ENCODE measurements around the gene DEFB112.
A peak's percentile ranks its signal among the peaks of the same experiment; 100 is the strongest.

The DEFB112 gene

GRCh38 chr6:50070101-50070500 is 20.4 kb upstream of the DEFB112 start:
- H3K27ac ChIP-seq (ENCODE audit: low read depth, low read length, poor library complexity, severe bottlenecking), result no peak overlapping the region
- H3K9me2 ChIP-seq (ENCODE audit: low read depth, low read length), result no peaks in the 10 kb centered on the region
- H3K4me1 ChIP-seq (ENCODE audit: insufficient read depth, low read length, severe bottlenecking), result no peaks in the 10 kb centered on the region
- H3K36me3 ChIP-seq (ENCODE audit: insufficient read depth, low read length), result no peaks in the 10 kb centered on the region
- no peaks in the 10 kb centered on the region for H3K9me3 ChIP-seq (ENCODE audit: low read length)
- no peaks in the 10 kb centered on the region for H3K27me3 ChIP-seq (ENCODE audit: insufficient read depth, low read length)
- H3K4me2 ChIP-seq (ENCODE audit: low read length), result no peak overlapping the region
- H4K20me1 ChIP-seq (ENCODE audit: insufficient read depth, low read length), result no peaks in the 10 kb centered on the region
- H3K79me2 ChIP-seq (ENCODE audit: insufficient read depth, low read length), result no peaks in the 10 kb centered on the region
- TF ChIP-seq EZH2 (IDR thresholded peaks at IDR 0.05; ENCODE audit: borderline replicate concordance, low read length) (no peak), CTCF (IDR thresholded peaks at IDR 0.05; ENCODE audit: low read length) (no peak)
- H3K9ac ChIP-seq (ENCODE audit: low read length), result no peak overlapping the region
- H3K4me3 ChIP-seq (ENCODE audit: low read depth, low read length, poor library complexity, severe bottlenecking), result no peak overlapping the region
- no peak overlapping the region for H2AFZ ChIP-seq (ENCODE audit: low read length)
- no peaks in the 10 kb centered on the region for H3F3A ChIP-seq (ENCODE audit: insufficient read depth, low read length)

- no peaks in the 10 kb centered on the region for H3F3A ChIP-seq (ENCODE audit: insufficient read depth, low read length)
- TF ChIP-seq EZH2 (IDR thresholded peaks at IDR 0.05; ENCODE audit: borderline replicate concordance, low read length), result no peak
- TF ChIP-seq CTCF (IDR thresholded peaks at IDR 0.05; ENCODE audit: low read length), result peak; percentile 53
Observed at GRCh38 chr6:50062051-50062450, 12.3 kb upstream of the DEFB112 start.

DNA sequence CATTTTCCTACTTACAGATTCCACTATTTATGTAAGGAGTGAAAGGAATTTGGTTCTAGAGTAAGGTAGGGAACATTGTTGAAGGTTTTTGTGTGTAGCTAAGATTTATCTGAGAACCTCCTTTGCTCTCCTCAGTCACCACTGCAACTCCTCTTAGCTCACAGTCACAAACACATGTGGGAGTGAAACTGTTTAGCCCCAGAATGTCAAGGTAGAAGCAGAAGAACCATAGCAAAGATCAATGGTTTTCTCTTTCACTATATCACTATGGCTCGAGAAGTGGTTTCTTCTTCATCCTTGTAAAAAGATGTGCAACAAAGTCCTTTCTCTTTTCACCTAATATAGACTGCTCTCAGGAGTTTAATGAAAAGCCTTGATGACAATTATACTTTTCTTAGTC is 6.5 kb upstream of the DEFB112 start:
- Histone ChIP-seq H3K36me3 (ENCODE audit: insufficient read depth, low read length) (no peaks in the 10 kb centered on the region), H3K27ac (ENCODE audit: low read depth, low read length, poor library complexity, severe bottlenecking) (no peak overlapping the region), H3K79me2 (ENCODE audit: insufficient read depth, low read length) (no peaks in the 10 kb centered on the region), H3K27me3 (ENCODE audit: insufficient read depth, low read length) (no peaks in the 10 kb centered on the region), H3F3A (ENCODE audit: insufficient read depth, low read length) (no peaks in the 10 kb centered on the region), H2AFZ (ENCODE audit: low read length) (no peak overlapping the region), H3K4me2 (ENCODE audit: low read length) (no peak overlapping the region), H3K4me1 (ENCODE audit: insufficient read depth, low read length, severe bottlenecking) (no peaks in the 10 kb centered on the region), H3K4me3 (ENCODE audit: low read depth, low read length, poor library complexity, severe bottlenecking) (no peak overlapping the region), H3K9me2 (ENCODE audit: low read depth, low read length) (no peaks in the 10 kb centered on the region), H3K9ac (ENCODE audit: low read length) (no peak overlapping the region), H4K20me1 (ENCODE audit: insufficient read depth, low read length) (no peaks in the 10 kb centered on the region), H3K9me3 (ENCODE audit: low read length) (no peaks in the 10 kb centered on the region)
- TF ChIP-seq CTCF (IDR thresholded peaks at IDR 0.05; ENCODE audit: low read length) (no peak), EZH2 (IDR thresholded peaks at IDR 0.05; ENCODE audit: borderline replicate concordance, low read length) (no peak)

More at GRCh38 chr6:50062051-50062450, 12.3 kb upstream of the DEFB112 start:
- Histone ChIP-seq H3K4me2 (ENCODE audit: low read length) (no peak overlapping the region), H3K27me3 (ENCODE audit: insufficient read depth, low read length) (no peaks in the 10 kb centered on the region), H3K9me3 (ENCODE audit: low read length) (no peaks in the 10 kb centered on the region), H3K9ac (ENCODE audit: low read length) (no peak overlapping the region), H3K9me2 (ENCODE audit: low read depth, low read length) (no peaks in the 10 kb centered on the region), H3K4me3 (ENCODE audit: low read depth, low read length, poor library complexity, severe bottlenecking) (no peak overlapping the region), H2AFZ (ENCODE audit: low read length) (no peak overlapping the region), H4K20me1 (ENCODE audit: insufficient read depth, low read length) (no peaks in the 10 kb centered on the region), H3K36me3 (ENCODE audit: insufficient read depth, low read length) (no peaks in the 10 kb centered on the region), H3K79me2 (ENCODE audit: insufficient read depth, low read length) (no peaks in the 10 kb centered on the region), H3K27ac (ENCODE audit: low read depth, low read length, poor library complexity, severe bottlenecking) (no peak overlapping the region), H3K4me1 (ENCODE audit: insufficient read depth, low read length, severe bottlenecking) (no peaks in the 10 kb centered on the region)

All from OCI-LY1 (cell line).